VCaP (cell line): ENCODE measurements around the gene SP1.

Experiments used
- H3K27ac ChIP-seq: fragments of 450-650 bp; 2 replicates; pipeline ENCODE4 v1.5.1; 2017
- CTCF ChIP-seq: fragments of 450-650 bp; conservative IDR thresholded peaks from 2 replicates; pipeline ENCODE4 v1.5.1; 2017; ENCODE audit warnings: mild to moderate bottlenecking, moderate library complexity

Gene SP1

GRCh38 chr12:53365245-53365904, 14.6 kb upstream of the SP1 start:
- no peak overlapping the region for H3K27ac ChIP-seq
- no peak for TF ChIP-seq CTCF

- H3K27ac ChIP-seq: peak overlapping the region; percentile 43
Measured at GRCh38 chr12:53373554-53374133, 6.3 kb upstream of the SP1 start.

- H3K27ac ChIP-seq: peak overlapping the region; percentile 43
Measured at GRCh38 chr12:53374277-53374676, 5.7 kb upstream of the SP1 start.

- H3K27ac ChIP-seq: no peak overlapping the region
- TF ChIP-seq CTCF: no peak
Measured at GRCh38 chr12:53376747-53377146, 3.2 kb upstream of the SP1 start.

GRCh38 chr12:53378222-53378621, 1.8 kb upstream of the SP1 start:
- H3K27ac ChIP-seq: peak overlapping the region; percentile 97
- TF ChIP-seq CTCF: no peak

- H3K27ac ChIP-seq: peak overlapping the region; percentile 97
- TF ChIP-seq CTCF: no peak
Measured at GRCh38 chr12:53378724-53379388, 1.1 kb upstream of the SP1 start.

- peak overlapping the region; percentile 97 for H3K27ac ChIP-seq
- no peak for TF ChIP-seq CTCF
Measured at GRCh38 chr12:53379389-53380103, 430 bp upstream of the SP1 start.

- no peak for TF ChIP-seq CTCF
Measured at GRCh38 chr12:53380794-53381730, 1.1 kb downstream of the SP1 start.

More at GRCh38 chr12:53380794-53381730, 1.1 kb downstream of the SP1 start:
- peak overlapping the region; percentile 97 for H3K27ac ChIP-seq
